GM23338 (cell line): Measurements from ENCODE around the gene HHEX. TPM values are rescaled to one million over a fixed set of nuclear protein-coding genes. Genes with fewer than 3 reads are reported as not detected.

Source experiments
- ATAC-seq: fragments of 200-7000 bp; cut with Tn5 transposase; 3 replicates; pipeline ENCODE4 v1.9.1; 2020
- DNase-seq: peaks from one replicate; pipeline ENCODE4 v3.0.0-alpha.2; 2015; ENCODE audit warnings: low spot score
- H2AFZ ChIP-seq: fragments of 200-600 bp; sonication (generic); 2 replicates; pipeline ENCODE4 v1.8.0; 2016; ENCODE audit warnings: antibody characterized with exemption, mild to moderate bottlenecking, moderate library complexity
- H3F3A ChIP-seq: fragments of 200-600 bp; sonication (generic); replicated peaks from 2 replicates; pipeline ENCODE4 v1.8.0; 2017; ENCODE audit warnings: antibody characterized with exemption, mixed run types, low read depth
- H3K27ac ChIP-seq: fragments of 200-600 bp; sonication (generic); 2 replicates; pipeline ENCODE4 v1.6.1; 2016; ENCODE audit warnings: low read depth
- H3K27me3 ChIP-seq: fragments of 200-600 bp; sonication (generic); 2 replicates; pipeline ENCODE4 v1.8.0; 2016; ENCODE audit warnings: mild to moderate bottlenecking, mixed run types, moderate library complexity; ENCODE audit not compliant: insufficient read depth
- H3K36me3 ChIP-seq: fragments of 200-600 bp; sonication (generic); 2 replicates; pipeline ENCODE4 v1.8.0; 2016; ENCODE audit warnings: mild to moderate bottlenecking; ENCODE audit not compliant: insufficient read depth
- H3K4me1 ChIP-seq: fragments of 200-600 bp; sonication (generic); 2 replicates; pipeline ENCODE4 v1.8.0; 2016; ENCODE audit warnings: mild to moderate bottlenecking, moderate library complexity; ENCODE audit not compliant: insufficient read depth
- H3K4me2 ChIP-seq: fragments of 200-600 bp; sonication (generic); 2 replicates; pipeline ENCODE4 v1.7.1; 2017; ENCODE audit warnings: mixed run types
- H3K4me3 ChIP-seq: fragments of 200-600 bp; sonication (generic); 2 replicates; pipeline ENCODE4 v1.6.1; 2016; ENCODE audit warnings: mixed run types
- H3K79me2 ChIP-seq: fragments of 200-600 bp; sonication (generic); replicated peaks from 2 replicates; pipeline ENCODE4 v1.8.0; 2017; ENCODE audit warnings: mild to moderate bottlenecking; ENCODE audit not compliant: insufficient read depth
- H3K9me2 ChIP-seq: fragments of 200-600 bp; sonication (generic); 2 replicates; pipeline ENCODE4 v1.8.0; 2017; ENCODE audit not compliant: insufficient read depth
- H4K20me1 ChIP-seq: fragments of 200-600 bp; sonication (generic); replicated peaks from 2 replicates; pipeline ENCODE4 v1.8.0; 2017; ENCODE audit warnings: mild to moderate bottlenecking; ENCODE audit not compliant: insufficient read depth
- H3K27ac Mint-ChIP-seq: 2 replicates; pipeline ENCODE4 v1.8.0; 2020; ENCODE audit warnings: inconsistent platforms, mild to moderate bottlenecking, moderate library complexity, mixed read lengths
- H3K27me3 Mint-ChIP-seq: 3 replicates; pipeline ENCODE4 v1.8.0; 2022; ENCODE audit warnings: low read depth, mild to moderate bottlenecking, moderate library complexity, mixed read lengths, inconsistent platforms; ENCODE audit not compliant: insufficient read depth, poor library complexity
- H3K36me3 Mint-ChIP-seq: 3 replicates; pipeline ENCODE4 v1.8.0; 2021; ENCODE audit warnings: low read depth, mild to moderate bottlenecking, inconsistent platforms, moderate library complexity, mixed read lengths
- H3K4me1 Mint-ChIP-seq: 3 replicates; pipeline ENCODE4 v1.8.0; 2020; ENCODE audit warnings: mild to moderate bottlenecking, inconsistent platforms, mixed read lengths
- H3K4me3 Mint-ChIP-seq: 3 replicates; pipeline ENCODE4 v1.8.0; 2021; ENCODE audit warnings: moderate library complexity, mild to moderate bottlenecking, inconsistent platforms, mixed read lengths
- H3K9me3 Mint-ChIP-seq: 3 replicates; pipeline ENCODE4 v1.8.0; 2020; ENCODE audit warnings: moderate library complexity, mild to moderate bottlenecking, inconsistent platforms, mixed read lengths
- CREB1 ChIP-seq: fragments of 250-450 bp; sonication (Bioruptor Pico); IDR thresholded peaks from 2 replicates; pipeline ENCODE4 v1.5.0; 2020; ENCODE audit warnings: low read depth, mild to moderate bottlenecking, moderate library complexity
- CTCF ChIP-seq, 2 experiments: fragments of 200-600 bp in 1 of 2; sonication (generic) in 1 of 2; conservative IDR thresholded peaks; 2 replicates each; pipeline versions ENCODE4 v1.5.1 to v1.6.1; 2016 to 2017; ENCODE audit warnings: antibody characterized with exemption in 2 of 2, low read depth in 2 of 2, mild to moderate bottlenecking in 2 of 2, moderate library complexity in 1 of 2
- ETS1 ChIP-seq: IDR thresholded peaks from 2 replicates; pipeline ENCODE4 v1.6.1; 2016; ENCODE audit warnings: antibody characterized with exemption
- EZH2 ChIP-seq: fragments of 200-600 bp; sonication (generic); IDR thresholded peaks from one replicate; pipeline ENCODE4 v1.8.0; 2017; ENCODE audit warnings: antibody characterized with exemption, mild to moderate bottlenecking, low read depth; ENCODE audit not compliant: unreplicated experiment
- EZH2phosphoT487 ChIP-seq: fragments of 200-600 bp; sonication (generic); IDR thresholded peaks from one replicate; pipeline ENCODE4 v1.8.1; 2018; ENCODE audit warnings: antibody characterized with exemption; ENCODE audit not compliant: unreplicated experiment
- JUNB ChIP-seq: IDR thresholded peaks from one replicate; pipeline ENCODE4 v1.6.1; 2016; ENCODE audit warnings: antibody characterized with exemption; ENCODE audit not compliant: unreplicated experiment
- NANOG ChIP-seq: IDR thresholded peaks from 2 replicates; pipeline ENCODE4 v1.6.1; 2016; ENCODE audit warnings: antibody characterized with exemption, borderline replicate concordance
- POLR2AphosphoS5 ChIP-seq: IDR thresholded peaks from 2 replicates; pipeline ENCODE4 v1.6.1; 2016; ENCODE audit warnings: antibody characterized with exemption, low read depth
- STAT1 ChIP-seq: IDR thresholded peaks from one replicate; pipeline ENCODE4 v1.6.1; 2016; ENCODE audit warnings: antibody characterized with exemption; ENCODE audit not compliant: unreplicated experiment
- ZNF114 ChIP-seq: fragments of 250-450 bp; sonication (Bioruptor Pico); IDR thresholded peaks from 2 replicates; pipeline ENCODE4 v1.5.0; 2020; ENCODE audit warnings: mild to moderate bottlenecking, moderate library complexity
- ZNF331 ChIP-seq: fragments of 250-450 bp; sonication (Bioruptor Pico); IDR thresholded peaks from 2 replicates; pipeline ENCODE4 v1.5.0; 2020; ENCODE audit warnings: low read depth, mild to moderate bottlenecking, moderate library complexity
- polyA plus RNA-seq: library from polyadenylated mRNA; unstranded; fragments of >200 nt; fragmentation: Nextera tagmentation; extraction: Ambion mirVana; gene quantifications from 2 replicates; pipeline ENCODE4 v1.2.1, GENCODE V29; 2016
- total RNA-seq: library from RNA; depleted of rRNA; stranded (reverse); fragments of >200 nt; shearing (Covaris generic); gene quantifications from 2 replicates; pipeline ENCODE4 v1.2.3, GENCODE V29; 2014
- TF ChIP-seq, protein P1 (sequence below): IDR thresholded peaks from one replicate; pipeline ENCODE4 v1.6.1; 2018; ENCODE audit warnings: antibody characterized with exemption; ENCODE audit not compliant: unreplicated experiment
- TF ChIP-seq, protein P2 (sequence below): fragments of 250-450 bp; sonication (Bioruptor Pico); IDR thresholded peaks from 2 replicates; pipeline ENCODE4 v1.5.0; 2020; ENCODE audit warnings: mild to moderate bottlenecking, moderate library complexity

The HHEX gene
- total and polyA plus RNA-seq, 2 experiments from 2014 or later = 0.59 to 2.0 TPM

- peaks cover 12% of the 10 kb centered on the region for H3K4me1 ChIP-seq
- H3K4me3 ChIP-seq = no peak overlapping the region
- TF ChIP-seq CTCF (conservative IDR thresholded peaks at IDR 0.05; ENCODE audit: low read depth in 2 of 2) = no peak
- no peak for TF ChIP-seq POLR2AphosphoS5
- no peak for TF ChIP-seq NANOG
- TF ChIP-seq ETS1 = no peak
- no peak for TF ChIP-seq CREB1 (CRISPR knock-in tag)
- no peak for TF ChIP-seq EZH2phosphoT487
- TF ChIP-seq, protein P1, sequence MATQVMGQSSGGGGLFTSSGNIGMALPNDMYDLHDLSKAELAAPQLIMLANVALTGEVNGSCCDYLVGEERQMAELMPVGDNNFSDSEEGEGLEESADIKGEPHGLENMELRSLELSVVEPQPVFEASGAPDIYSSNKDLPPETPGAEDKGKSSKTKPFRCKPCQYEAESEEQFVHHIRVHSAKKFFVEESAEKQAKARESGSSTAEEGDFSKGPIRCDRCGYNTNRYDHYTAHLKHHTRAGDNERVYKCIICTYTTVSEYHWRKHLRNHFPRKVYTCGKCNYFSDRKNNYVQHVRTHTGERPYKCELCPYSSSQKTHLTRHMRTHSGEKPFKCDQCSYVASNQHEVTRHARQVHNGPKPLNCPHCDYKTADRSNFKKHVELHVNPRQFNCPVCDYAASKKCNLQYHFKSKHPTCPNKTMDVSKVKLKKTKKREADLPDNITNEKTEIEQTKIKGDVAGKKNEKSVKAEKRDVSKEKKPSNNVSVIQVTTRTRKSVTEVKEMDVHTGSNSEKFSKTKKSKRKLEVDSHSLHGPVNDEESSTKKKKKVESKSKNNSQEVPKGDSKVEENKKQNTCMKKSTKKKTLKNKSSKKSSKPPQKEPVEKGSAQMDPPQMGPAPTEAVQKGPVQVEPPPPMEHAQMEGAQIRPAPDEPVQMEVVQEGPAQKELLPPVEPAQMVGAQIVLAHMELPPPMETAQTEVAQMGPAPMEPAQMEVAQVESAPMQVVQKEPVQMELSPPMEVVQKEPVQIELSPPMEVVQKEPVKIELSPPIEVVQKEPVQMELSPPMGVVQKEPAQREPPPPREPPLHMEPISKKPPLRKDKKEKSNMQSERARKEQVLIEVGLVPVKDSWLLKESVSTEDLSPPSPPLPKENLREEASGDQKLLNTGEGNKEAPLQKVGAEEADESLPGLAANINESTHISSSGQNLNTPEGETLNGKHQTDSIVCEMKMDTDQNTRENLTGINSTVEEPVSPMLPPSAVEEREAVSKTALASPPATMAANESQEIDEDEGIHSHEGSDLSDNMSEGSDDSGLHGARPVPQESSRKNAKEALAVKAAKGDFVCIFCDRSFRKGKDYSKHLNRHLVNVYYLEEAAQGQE = no peak
- no peak for TF ChIP-seq JUNB
- no peak for TF ChIP-seq ZNF331
- TF ChIP-seq, protein P2, sequence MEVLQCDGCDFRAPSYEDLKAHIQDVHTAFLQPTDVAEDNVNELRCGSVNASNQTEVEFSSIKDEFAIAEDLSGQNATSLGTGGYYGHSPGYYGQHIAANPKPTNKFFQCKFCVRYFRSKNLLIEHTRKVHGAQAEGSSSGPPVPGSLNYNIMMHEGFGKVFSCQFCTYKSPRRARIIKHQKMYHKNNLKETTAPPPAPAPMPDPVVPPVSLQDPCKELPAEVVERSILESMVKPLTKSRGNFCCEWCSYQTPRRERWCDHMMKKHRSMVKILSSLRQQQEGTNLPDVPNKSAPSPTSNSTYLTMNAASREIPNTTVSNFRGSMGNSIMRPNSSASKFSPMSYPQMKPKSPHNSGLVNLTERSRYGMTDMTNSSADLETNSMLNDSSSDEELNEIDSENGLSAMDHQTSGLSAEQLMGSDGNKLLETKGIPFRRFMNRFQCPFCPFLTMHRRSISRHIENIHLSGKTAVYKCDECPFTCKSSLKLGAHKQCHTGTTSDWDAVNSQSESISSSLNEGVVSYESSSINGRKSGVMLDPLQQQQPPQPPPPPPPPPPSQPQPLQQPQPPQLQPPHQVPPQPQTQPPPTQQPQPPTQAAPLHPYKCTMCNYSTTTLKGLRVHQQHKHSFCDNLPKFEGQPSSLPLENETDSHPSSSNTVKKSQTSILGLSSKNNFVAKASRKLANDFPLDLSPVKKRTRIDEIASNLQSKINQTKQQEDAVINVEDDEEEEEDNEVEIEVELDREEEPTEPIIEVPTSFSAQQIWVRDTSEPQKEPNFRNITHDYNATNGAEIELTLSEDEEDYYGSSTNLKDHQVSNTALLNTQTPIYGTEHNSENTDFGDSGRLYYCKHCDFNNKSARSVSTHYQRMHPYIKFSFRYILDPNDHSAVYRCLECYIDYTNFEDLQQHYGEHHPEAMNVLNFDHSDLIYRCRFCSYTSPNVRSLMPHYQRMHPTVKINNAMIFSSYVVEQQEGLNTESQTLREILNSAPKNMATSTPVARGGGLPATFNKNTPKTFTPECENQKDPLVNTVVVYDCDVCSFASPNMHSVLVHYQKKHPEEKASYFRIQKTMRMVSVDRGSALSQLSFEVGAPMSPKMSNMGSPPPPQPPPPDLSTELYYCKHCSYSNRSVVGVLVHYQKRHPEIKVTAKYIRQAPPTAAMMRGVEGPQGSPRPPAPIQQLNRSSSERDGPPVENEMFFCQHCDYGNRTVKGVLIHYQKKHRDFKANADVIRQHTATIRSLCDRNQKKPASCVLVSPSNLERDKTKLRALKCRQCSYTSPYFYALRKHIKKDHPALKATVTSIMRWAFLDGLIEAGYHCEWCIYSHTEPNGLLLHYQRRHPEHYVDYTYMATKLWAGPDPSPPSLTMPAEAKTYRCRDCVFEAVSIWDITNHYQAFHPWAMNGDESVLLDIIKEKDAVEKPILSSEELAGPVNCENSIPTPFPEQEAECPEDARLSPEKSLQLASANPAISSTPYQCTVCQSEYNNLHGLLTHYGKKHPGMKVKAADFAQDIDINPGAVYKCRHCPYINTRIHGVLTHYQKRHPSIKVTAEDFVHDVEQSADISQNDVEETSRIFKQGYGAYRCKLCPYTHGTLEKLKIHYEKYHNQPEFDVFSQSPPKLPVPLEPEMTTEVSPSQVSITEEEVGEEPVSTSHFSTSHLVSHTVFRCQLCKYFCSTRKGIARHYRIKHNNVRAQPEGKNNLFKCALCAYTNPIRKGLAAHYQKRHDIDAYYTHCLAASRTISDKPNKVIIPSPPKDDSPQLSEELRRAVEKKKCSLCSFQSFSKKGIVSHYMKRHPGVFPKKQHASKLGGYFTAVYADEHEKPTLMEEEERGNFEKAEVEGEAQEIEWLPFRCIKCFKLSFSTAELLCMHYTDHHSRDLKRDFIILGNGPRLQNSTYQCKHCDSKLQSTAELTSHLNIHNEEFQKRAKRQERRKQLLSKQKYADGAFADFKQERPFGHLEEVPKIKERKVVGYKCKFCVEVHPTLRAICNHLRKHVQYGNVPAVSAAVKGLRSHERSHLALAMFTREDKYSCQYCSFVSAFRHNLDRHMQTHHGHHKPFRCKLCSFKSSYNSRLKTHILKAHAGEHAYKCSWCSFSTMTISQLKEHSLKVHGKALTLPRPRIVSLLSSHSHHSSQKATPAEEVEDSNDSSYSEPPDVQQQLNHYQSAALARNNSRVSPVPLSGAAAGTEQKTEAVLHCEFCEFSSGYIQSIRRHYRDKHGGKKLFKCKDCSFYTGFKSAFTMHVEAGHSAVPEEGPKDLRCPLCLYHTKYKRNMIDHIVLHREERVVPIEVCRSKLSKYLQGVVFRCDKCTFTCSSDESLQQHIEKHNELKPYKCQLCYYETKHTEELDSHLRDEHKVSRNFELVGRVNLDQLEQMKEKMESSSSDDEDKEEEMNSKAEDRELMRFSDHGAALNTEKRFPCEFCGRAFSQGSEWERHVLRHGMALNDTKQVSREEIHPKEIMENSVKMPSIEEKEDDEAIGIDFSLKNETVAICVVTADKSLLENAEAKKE = no peak
- no peak for TF ChIP-seq ZNF114 (CRISPR knock-in tag)
- TF ChIP-seq EZH2 = no peak
- no peak for TF ChIP-seq STAT1
- no peaks in the 10 kb centered on the region for H3K79me2 ChIP-seq
- H3K27me3 ChIP-seq = no peaks in the 10 kb centered on the region
- Mint-ChIP-seq H3K9me3 (no peaks in the 10 kb centered on the region), H3K27ac (no peak overlapping the region), H3K27me3 (peaks cover under 1% of the 10 kb centered on the region), H3K36me3 (no peaks in the 10 kb centered on the region), H3K4me3 (no peak overlapping the region), H3K4me1 (peaks cover 16% of the 10 kb centered on the region)
- peaks cover 5% of the 10 kb centered on the region; the same call in 1 of the 2 replicates for H3K9me2 ChIP-seq
- no peak overlapping the region for H2AFZ ChIP-seq
- no peak overlapping the region for H3K4me2 ChIP-seq
- H3K36me3 ChIP-seq = no peaks in the 10 kb centered on the region
- no peaks in the 10 kb centered on the region for H4K20me1 ChIP-seq
- ATAC-seq = no peak
- peak; percentile 9 for DNase-seq
- no peak overlapping the region for H3K27ac ChIP-seq
- H3F3A ChIP-seq = no peaks in the 10 kb centered on the region
Observed at GRCh38 chr10:92729886-92730285, 40.1 kb downstream of the HHEX start.
